ENCODE measurements around the gene FAM13A.
"Not testable (repeated sequence)": the region's sequence is repeated elsewhere in the genome, so short reads cannot be mapped to it uniquely, and the experiment has no call there.

GRCh38 chr4:89014897-89015296 lies 42.1 kb downstream of the FAM13A start:
- not testable (repeated sequence) for TF ChIP-seq BHLHE40 (IDR thresholded peaks at IDR 0.05; ENCODE audit: borderline replicate concordance in 1 of 2, low read depth in 2 of 2, low read length in 1 of 2); ASH2L (IDR thresholded peaks at IDR 0.05; ENCODE audit: borderline replicate concordance, low read depth); CTCF (IDR thresholded peaks at IDR 0.05 in 2 of 3, conservative IDR thresholded peaks at IDR 0.05 in 1 of 3; ENCODE audit: control insufficient read depth in 2 of 3, extremely low read depth in 1 of 3, insufficient read depth in 1 of 3, low read depth in 3 of 3, low read length in 3 of 3); MAX (IDR thresholded peaks at IDR 0.05; ENCODE audit: low read depth, low read length); NFIC (IDR thresholded peaks at IDR 0.05; ENCODE audit: low read depth, low read length); RCOR1 (conservative IDR thresholded peaks at IDR 0.05; ENCODE audit: low read depth, low read length); CBFB (IDR thresholded peaks at IDR 0.05; ENCODE audit: low read depth); SMC3 (IDR thresholded peaks at IDR 0.05; ENCODE audit: borderline replicate concordance, low read length); MEF2A (IDR thresholded peaks at IDR 0.05; ENCODE audit: insufficient read depth, low read depth, low read length); LARP7 (IDR thresholded peaks at IDR 0.05); YY1 (IDR thresholded peaks at IDR 0.05; ENCODE audit: low read depth, low read length)
- TF ChIP-seq, protein P1, sequence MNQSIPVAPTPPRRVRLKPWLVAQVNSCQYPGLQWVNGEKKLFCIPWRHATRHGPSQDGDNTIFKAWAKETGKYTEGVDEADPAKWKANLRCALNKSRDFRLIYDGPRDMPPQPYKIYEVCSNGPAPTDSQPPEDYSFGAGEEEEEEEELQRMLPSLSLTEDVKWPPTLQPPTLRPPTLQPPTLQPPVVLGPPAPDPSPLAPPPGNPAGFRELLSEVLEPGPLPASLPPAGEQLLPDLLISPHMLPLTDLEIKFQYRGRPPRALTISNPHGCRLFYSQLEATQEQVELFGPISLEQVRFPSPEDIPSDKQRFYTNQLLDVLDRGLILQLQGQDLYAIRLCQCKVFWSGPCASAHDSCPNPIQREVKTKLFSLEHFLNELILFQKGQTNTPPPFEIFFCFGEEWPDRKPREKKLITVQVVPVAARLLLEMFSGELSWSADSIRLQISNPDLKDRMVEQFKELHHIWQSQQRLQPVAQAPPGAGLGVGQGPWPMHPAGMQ (IDR thresholded peaks at IDR 0.05; ENCODE audit: borderline replicate concordance) = not testable (repeated sequence)

All from GM12878 (cell line).